GM10266 (cell line): ENCODE data around the gene BMP10.

Source experiments
- DNase-seq: peaks from one replicate; pipeline ENCODE4 v3.0.0; 2012; ENCODE audit errors: extremely low spot score
- CTCF ChIP-seq: IDR thresholded peaks from 2 replicates; pipeline ENCODE4 v1.5.1; 2012; ENCODE audit warnings: mild to moderate bottlenecking, low read depth; ENCODE audit not compliant: control insufficient read depth, insufficient read depth; ENCODE audit errors: missing control alignments

BMP10 gene

DNA sequence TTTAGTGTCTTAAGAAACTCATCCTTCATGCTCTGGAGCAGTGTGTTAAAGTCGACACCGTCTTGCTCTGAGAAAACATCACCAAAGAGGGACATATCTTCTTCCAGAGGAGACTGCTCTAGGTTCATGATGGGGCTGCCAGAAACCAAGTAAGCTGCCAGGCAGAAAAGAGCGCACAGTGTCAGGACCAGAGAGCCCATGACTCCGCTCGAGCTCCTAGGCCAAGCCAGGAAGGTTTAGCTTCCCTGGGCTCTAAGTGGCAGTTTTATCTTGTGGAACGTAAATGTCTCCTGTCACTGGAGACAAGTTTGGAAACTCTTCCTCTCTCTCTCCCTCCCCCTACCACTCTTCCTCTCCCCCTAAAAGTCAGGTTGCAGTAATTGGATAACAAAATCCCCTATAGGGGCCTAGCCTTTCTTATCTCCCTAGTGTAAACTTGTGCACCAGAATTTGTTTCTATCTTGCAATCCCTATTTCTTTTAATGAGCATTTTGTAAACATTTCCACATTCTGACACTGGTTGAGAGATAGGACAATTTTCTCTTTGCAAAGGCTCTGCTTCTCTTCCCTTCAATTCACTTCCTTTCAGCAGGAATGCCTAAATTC is at the start of gene BMP10:
BMP10 (minus strand) TSS at position 239 of the 606 bp plus-strand sequence; CDS start at position 200, 39 bp downstream.
- no peak for DNase-seq
- TF ChIP-seq CTCF = no peak

- DNase-seq = no peak
- TF ChIP-seq CTCF = no peak
Measured at GRCh38 chr2:68920481-68921170, 49.4 kb upstream of the BMP10 start.

- no peak for DNase-seq
- no peak for TF ChIP-seq CTCF
Measured at GRCh38 chr2:68918497-68918896, 47.3 kb upstream of the BMP10 start.

- no peak for DNase-seq
- TF ChIP-seq CTCF = no peak
Measured at GRCh38 chr2:68917034-68917718, 46.0 kb upstream of the BMP10 start.

DNA sequence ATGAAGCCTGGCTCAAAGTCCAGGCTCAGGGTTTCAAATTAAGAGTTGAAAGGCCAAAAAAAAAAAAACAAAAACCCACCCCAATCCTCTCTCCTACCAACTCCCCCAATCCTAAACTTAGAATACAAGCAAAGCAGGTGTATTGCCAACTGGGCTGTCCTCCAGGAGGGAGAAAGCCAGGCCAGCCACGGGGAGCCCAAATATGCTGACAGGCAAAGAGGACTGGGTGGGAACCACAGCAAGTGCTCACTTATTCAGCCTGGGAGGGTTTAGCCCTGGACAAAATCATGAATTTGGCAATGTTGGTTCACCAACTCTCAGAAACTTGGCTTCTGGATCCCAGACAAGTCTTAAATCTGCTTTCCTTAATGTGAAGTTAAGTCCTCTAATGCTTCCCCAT is 45.0 kb upstream of the BMP10 start:
- DNase-seq = no peak
- no peak for TF ChIP-seq CTCF

DNA sequence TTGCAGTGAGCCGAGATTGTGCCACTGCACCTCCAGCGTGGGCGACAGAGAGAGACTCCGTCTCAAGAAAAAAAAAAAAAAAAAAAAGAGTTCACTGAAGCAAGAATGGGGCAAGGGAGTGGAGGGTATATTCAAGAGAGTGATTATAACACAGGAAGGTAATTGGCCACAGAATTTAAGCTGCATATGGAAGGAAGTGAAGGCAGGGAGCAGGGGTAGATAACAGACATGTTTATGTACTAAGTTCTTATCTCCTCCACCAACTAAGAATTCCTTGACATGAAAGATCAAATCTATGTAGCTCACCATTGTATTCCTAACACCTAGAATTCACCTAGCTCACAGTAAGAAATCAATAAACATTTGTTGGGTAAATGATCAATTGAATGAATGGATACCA is 44.2 kb upstream of the BMP10 start:
- no peak for DNase-seq
- no peak for TF ChIP-seq CTCF

- no peak for TF ChIP-seq CTCF
- DNase-seq = no peak
Measured at GRCh38 chr2:68913359-68913758, 42.2 kb upstream of the BMP10 start.
